AG10803 (cell line): ENCODE results near the gene FRAT1.

Source experiments
- DNase-seq: peaks from one replicate; pipeline ENCODE4 v3.0.0; 2010; ENCODE audit warnings: low read depth
- H3K4me3 ChIP-seq: 2 replicates; pipeline ENCODE4 v1.5.1; 2011; ENCODE audit warnings: mild to moderate bottlenecking, low read length, control low read depth
- TF ChIP-seq, protein P1 (sequence below): conservative IDR thresholded peaks from 2 replicates; pipeline ENCODE4 v1.5.1; 2011; ENCODE audit warnings: mild to moderate bottlenecking, low read length, control low read depth, inconsistent platforms

The FRAT1 gene

GRCh38 chr10:97311111-97311626, 7.9 kb upstream of the FRAT1 start:
- TF ChIP-seq, protein P1, sequence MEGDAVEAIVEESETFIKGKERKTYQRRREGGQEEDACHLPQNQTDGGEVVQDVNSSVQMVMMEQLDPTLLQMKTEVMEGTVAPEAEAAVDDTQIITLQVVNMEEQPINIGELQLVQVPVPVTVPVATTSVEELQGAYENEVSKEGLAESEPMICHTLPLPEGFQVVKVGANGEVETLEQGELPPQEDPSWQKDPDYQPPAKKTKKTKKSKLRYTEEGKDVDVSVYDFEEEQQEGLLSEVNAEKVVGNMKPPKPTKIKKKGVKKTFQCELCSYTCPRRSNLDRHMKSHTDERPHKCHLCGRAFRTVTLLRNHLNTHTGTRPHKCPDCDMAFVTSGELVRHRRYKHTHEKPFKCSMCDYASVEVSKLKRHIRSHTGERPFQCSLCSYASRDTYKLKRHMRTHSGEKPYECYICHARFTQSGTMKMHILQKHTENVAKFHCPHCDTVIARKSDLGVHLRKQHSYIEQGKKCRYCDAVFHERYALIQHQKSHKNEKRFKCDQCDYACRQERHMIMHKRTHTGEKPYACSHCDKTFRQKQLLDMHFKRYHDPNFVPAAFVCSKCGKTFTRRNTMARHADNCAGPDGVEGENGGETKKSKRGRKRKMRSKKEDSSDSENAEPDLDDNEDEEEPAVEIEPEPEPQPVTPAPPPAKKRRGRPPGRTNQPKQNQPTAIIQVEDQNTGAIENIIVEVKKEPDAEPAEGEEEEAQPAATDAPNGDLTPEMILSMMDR = no peak
- no peak overlapping the region for H3K4me3 ChIP-seq
- peak; percentile 80 for DNase-seq

DNA sequence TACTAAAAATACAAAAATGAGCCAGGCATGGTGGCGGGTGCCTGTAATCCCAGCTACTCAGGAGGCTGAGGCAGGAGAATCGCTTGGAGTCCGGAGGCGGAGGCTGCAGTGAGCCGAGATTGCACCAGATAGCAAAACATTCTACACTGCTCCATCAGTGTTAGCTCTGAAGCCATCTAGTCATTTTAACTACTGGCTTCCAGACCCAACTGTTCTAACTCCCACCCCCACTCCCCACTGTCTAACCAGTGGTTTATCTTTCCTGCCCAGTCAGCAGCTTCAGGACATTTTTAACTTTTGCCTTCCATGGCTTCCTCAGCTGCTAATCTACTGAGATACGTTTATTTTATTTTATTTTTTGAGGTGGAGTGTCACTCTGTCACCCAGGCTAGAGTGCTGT, 6.2 kb upstream of the FRAT1 start:
- H3K4me3 ChIP-seq = no peak overlapping the region
- DNase-seq = no peak
- TF ChIP-seq, protein P1 = no peak

DNA sequence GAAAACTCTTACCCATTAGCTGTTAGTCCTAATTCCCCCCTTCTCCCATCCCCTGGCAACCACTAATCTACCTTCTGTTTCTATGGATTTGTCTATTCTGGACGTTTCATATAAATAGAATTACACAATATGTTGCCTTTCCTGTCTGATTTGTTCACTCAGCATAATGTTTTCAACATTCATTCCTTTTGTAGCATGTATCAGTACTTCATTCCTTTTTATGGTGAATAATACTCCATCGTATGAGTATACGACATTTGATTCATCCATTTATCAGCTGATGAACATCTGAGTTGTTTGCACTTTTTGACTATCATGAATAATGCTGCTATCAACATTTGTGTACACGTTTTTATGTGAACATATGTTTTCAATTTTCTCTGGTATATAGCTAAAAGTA, 4.4 kb upstream of the FRAT1 start:
- TF ChIP-seq, protein P1 = no peak
- no peak for DNase-seq
- no peak overlapping the region for H3K4me3 ChIP-seq

DNA sequence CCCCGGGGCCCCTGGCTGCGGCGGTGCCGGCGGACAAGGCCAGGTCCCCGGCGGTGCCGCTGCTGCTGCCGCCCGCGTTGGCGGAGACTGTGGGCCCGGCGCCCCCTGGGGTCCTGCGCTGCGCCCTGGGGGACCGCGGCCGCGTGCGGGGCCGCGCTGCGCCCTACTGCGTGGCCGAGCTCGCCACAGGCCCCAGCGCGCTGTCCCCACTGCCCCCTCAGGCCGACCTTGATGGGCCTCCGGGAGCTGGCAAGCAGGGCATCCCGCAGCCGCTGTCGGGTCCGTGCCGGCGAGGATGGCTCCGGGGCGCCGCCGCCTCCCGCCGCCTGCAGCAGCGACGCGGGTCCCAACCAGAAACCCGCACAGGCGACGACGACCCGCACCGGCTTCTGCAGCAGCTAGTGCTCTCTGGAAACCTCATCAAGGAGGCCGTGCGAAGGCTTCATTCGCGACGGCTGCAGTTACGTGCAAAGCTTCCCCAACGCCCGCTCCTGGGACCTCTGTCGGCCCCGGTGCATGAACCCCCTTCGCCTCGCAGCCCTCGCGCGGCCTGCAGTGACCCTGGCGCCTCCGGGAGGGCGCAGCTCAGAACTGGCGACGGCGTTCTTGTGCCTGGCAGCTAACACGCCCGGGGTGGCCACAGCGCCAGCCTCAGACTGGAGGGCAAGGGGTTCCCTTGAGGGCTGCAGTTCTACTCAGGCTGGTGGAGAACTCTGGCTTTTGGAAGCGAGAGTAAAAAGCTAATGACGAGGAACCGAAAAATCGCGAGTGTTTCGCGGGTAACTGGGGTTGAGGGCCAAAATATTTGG, 804 bp downstream of the FRAT1 start:
- peak overlapping the region; percentile 81 for H3K4me3 ChIP-seq
- TF ChIP-seq, protein P1 = 0 out of 2 replicates have a peak, but pooled peaks have one; percentile 7
- DNase-seq = no peak

GRCh38 chr10:97320480-97321031, 1.5 kb downstream of the FRAT1 start:
- TF ChIP-seq, protein P1 = no peak
- peak overlapping the region; percentile 81 for H3K4me3 ChIP-seq
- DNase-seq = no peak

DNA sequence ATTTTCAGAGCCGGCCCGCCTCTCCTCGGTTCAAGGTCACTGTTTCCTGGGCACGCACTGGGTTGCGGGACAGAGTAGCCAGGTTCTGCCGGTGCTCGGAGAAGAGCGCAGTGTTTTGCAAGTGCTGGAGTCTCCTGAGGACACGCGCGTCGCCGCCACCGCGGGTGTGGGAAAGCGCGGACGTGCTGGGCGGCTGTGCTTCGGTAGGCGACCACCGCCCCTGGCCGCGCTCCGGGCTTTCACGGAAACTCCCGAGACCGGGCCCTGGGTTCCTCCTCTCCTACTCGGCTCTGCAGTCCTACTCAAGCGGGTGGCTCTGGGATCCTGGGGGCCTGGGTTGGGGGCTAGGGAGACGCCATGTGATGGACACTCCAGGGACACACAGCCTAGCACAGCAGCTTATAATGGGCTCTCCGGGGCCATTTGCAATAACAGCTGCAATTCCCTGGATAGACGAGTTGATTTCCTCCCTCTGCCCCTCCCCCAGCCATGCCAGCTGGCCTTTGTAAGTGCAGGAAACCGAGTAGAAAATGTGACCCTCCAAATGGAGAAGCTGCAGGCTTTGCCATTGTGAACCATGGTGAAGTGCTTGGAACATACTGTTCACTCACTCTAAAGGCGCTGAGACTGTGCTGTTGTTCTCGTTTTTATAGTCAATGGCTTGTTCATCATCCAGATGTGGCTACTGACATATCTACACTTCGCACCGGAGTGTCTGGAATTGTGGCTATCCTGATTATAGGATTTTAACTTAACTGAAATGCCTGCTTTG, 2.1 kb downstream of the FRAT1 start:
- TF ChIP-seq, protein P1 = no peak
- peak overlapping the region; percentile 17; the same call in 1 of the 2 replicates for H3K4me3 ChIP-seq
- no peak for DNase-seq
